Measurements from ENCODE around the gene POFUT1.

The POFUT1 gene

DNA sequence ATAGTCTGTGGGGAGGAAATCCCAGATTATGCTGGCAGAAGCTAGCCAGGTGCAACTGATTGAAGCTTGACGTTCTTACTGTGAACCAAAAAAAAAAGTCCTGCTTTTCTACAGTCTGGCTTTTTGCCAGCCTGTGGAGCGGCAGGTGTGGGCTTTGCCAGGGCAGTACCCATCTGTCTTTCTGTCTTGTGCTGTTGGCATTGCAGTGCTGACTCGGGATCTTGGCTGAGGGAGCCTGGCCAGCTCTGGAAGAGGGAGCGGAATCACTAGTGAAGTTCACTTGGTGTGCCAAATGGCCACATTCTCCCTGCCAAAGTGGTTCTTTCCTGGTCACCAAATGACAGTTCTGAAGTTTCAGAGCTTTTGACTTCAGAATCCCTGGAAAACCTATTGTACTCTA is 74.8 kb downstream of the POFUT1 start:
- no peak for DNase-seq

DNA sequence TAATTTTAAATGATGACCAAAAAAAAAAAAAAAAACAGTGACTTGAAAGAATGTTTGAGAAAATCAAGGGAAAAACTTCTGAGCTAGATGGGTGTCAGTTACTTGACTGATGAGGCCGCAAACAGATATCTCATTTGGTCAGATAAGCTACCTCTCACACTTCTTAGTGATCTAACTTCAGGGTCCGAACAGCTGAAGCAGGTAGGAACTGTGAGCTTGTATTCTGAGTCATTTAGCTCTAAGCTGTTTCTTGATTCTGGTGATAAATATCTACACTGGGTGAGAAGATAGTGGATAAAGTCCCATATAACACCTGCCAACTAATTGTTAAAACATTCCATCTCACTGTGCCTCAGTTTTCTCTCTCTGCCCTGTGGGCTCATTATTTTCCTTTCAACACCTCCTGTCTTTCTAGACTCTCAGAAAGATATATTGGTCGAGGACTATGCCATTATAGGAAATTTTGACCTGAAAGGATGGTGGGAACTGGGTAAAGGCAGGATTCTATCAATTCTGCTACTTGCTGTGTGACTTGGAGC is 77.5 kb downstream of the POFUT1 start:
- DNase-seq, result no peak

DNA sequence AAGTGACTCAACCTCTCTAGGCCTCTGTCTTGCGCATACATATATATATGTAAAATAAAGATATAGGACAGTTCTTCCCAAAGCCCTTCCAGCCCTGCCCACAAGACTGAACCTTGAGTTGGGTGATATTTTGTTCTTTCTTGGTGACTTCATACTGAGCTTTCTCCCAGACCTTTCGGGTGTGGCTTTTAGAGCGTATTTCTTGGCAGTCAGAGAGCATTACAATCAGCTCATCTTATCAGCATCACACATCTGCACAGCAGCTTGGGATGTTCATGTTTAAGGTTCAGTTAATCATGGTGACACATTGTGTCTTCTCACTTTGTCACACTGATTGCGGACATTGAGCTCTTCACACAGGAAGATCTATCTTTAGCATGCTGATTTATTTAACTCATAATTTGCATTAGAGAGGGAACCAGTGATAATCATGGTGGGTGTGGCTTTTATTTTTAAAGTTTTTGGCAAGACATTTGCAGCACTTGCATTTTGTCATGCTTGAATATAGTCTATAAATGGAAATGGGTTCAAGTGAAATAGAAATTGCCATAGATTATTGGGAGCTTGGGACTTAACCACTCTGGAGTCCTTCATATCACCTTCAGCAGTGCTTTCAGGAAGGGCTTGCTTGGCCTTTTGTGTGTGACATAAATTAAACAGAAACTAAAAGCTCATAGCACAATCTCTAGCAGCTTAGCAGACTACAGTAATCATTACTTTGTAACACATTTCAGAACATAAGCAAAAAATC is 78.1 kb downstream of the POFUT1 start:
- DNase-seq, result peak; percentile 42

- DNase-seq, result no peak
These were observed 79.6 kb downstream of the POFUT1 start for GRCh38 chr20:32287231-32287638.
